Gastroesophageal sphincter (tissue), 3 donors: Measurements from ENCODE around the gene LAMA5.

Experiments
- EP300 ChIP-seq: sonication (generic); formaldehyde crosslinking; IDR thresholded peaks from one replicate; pipeline ENCODE4 v1.6.1; 2017; ENCODE audit warnings: antibody characterized with exemption, mild to moderate bottlenecking
- POLR2AphosphoS5 ChIP-seq: sonication (generic); formaldehyde crosslinking; IDR thresholded peaks from one replicate; pipeline ENCODE4 v1.6.1; 2017; ENCODE audit warnings: antibody characterized with exemption
- TF ChIP-seq, protein P1 (sequence below), 4 experiments: fragments of 200-600 bp in 2 of 4; fragments of 450-650 bp in 2 of 4; sonication (generic) in 1 of 4; IDR thresholded peaks; one replicate each; pipeline ENCODE4 v1.5.1; 2017 to 2019; ENCODE audit warnings: antibody characterized with exemption in 4 of 4, mild to moderate bottlenecking in 2 of 4, moderate library complexity in 2 of 4

DNA sequence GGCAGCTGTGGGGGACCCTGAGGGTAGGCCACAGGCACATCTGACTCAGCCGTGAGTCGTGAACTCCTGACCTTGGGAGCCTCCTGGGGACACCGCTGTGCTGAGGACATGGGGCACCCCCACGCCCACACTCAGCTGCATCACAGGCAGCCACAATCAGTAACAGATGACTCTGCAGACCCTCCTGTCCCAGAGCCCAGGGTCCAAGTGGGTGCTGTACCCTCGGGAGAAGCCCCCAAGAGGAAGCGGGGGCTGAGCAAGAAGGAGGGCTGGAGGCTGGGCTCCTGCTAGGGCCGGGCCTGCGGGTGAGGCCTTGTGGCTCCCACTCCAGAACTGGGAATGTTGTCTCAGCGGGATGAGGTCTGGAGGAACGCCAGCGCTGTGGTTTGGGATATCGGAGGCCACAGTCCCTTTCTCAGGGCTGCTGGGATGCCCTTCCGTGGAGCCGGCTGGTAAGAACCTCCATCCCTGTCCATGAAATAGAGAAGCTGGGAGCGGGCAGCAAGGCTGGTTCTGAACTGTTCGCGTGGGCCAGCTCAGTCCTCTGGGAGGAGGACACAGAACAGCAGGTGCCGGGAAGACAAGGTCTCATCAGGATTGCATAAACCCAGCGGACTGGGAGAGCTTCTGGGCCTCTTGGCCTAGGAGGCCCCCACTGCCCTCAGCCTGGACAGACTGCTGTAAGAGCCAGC, 3.1 kb upstream of the LAMA5 start:
- TF ChIP-seq POLR2AphosphoS5 (no peak), EP300 (no peak)
- TF ChIP-seq, protein P1, sequence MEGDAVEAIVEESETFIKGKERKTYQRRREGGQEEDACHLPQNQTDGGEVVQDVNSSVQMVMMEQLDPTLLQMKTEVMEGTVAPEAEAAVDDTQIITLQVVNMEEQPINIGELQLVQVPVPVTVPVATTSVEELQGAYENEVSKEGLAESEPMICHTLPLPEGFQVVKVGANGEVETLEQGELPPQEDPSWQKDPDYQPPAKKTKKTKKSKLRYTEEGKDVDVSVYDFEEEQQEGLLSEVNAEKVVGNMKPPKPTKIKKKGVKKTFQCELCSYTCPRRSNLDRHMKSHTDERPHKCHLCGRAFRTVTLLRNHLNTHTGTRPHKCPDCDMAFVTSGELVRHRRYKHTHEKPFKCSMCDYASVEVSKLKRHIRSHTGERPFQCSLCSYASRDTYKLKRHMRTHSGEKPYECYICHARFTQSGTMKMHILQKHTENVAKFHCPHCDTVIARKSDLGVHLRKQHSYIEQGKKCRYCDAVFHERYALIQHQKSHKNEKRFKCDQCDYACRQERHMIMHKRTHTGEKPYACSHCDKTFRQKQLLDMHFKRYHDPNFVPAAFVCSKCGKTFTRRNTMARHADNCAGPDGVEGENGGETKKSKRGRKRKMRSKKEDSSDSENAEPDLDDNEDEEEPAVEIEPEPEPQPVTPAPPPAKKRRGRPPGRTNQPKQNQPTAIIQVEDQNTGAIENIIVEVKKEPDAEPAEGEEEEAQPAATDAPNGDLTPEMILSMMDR (IDR thresholded peaks at IDR 0.05) = no peak
